HS-27A (cell line): Measurements from ENCODE around the gene PIM1.
"Not testable (repeated sequence)": the region's sequence is repeated elsewhere in the genome, so short reads cannot be mapped to it uniquely, and the experiment has no call there.

Source experiments
- DNase-seq: peaks from one replicate; pipeline ENCODE4 v3.0.0-alpha.2; 2012; ENCODE audit warnings: low read depth, missing footprints

PIM1 gene

GRCh38 chr6:37171201-37171969, 1.4 kb downstream of the PIM1 start:
- DNase-seq, result peak; percentile 39

GRCh38 chr6:37171970-37172812, 2.2 kb downstream of the PIM1 start:
- peak; percentile 95 for DNase-seq

- no peak for DNase-seq
Measured at GRCh38 chr6:37172912-37173492, 3.0 kb downstream of the PIM1 start.

GRCh38 chr6:37173493-37174195, 3.7 kb downstream of the PIM1 start:
- no peak for DNase-seq

GRCh38 chr6:37174196-37174514, 4.2 kb downstream of the PIM1 start:
- DNase-seq, result no peak

- DNase-seq, result no peak
Measured at GRCh38 chr6:37174515-37175331, 4.8 kb downstream of the PIM1 start.

GRCh38 chr6:37175332-37176267, 5.6 kb downstream of the PIM1 start:
- DNase-seq, result no peak

- DNase-seq, result no peak
Measured at GRCh38 chr6:37176268-37177076, 6.5 kb downstream of the PIM1 start.

- no peak for DNase-seq
Measured at GRCh38 chr6:37177077-37177934, 7.4 kb downstream of the PIM1 start.

- no peak for DNase-seq
Measured at GRCh38 chr6:37177935-37178517, 8.1 kb downstream of the PIM1 start.

GRCh38 chr6:37180075-37180474, 10.1 kb downstream of the PIM1 start:
- DNase-seq, result no peak

GRCh38 chr6:37180610-37181009, 10.7 kb downstream of the PIM1 start:
- DNase-seq, result not testable (repeated sequence)

GRCh38 chr6:37182736-37183590, 13.0 kb downstream of the PIM1 start:
- no peak for DNase-seq

- DNase-seq, result not testable (repeated sequence)
Measured at GRCh38 chr6:37185949-37186720, 16.2 kb downstream of the PIM1 start.

GRCh38 chr6:37187321-37188022, 17.5 kb downstream of the PIM1 start:
- no peak for DNase-seq
